Bronchial smooth muscle cell (primary cell): ENCODE measurements around the gene ELF2. TPM values are rescaled to one million over a fixed set of nuclear protein-coding genes. Genes with fewer than 3 reads are reported as not detected.

Experiments used
- total RNA-seq: library from RNA; depleted of rRNA; stranded (reverse); fragments of >200 nt; gene quantifications from 2 replicates; pipeline ENCODE4 v1.2.1, GENCODE V29; 2014

Gene ELF2
- total RNA-seq: 32.6 and 45.4 TPM in 2 replicates

DNA sequence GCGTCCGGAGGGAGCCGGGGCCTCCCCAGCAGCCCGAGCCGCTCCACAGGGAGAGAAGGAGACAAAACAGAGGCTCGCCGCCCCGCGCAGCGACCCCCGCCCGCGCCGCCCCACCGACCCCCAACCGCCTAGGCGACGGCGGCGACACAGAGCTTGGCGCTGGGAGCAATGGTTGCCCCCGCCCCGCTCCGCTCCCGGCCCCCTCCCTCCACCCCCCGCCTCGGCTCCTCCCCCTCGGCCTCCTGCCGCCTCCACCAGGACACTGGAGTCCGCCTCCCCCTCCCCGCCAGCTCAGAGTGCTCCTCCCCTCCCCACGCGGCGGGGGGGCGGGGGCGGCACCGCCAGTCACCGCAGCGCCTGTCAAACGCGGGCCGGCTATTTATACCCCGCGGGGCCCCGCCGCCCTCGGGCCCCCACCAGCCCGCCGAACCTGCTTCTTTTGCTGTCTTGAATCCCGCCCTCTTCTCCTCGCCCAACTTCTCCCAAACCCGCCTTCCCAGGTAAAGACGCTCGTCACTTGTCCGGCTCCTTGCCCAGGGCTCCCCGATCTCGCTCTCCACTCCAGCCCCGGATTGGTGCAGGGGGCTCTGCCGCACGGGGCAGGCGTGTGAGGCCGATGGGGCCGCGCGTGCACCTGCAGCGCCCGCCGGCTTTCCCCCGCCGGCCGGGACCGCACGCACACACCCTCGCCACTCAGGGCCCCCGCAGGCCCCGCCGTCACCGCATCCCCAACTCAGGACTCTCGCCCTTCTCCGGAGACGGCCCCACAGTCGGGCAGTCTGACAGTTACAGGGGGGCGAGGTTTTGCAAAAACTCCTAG, at the start of gene ELF2:
TSS of gene ELF2 (minus strand) at position 170 of the 820 bp plus-strand sequence. CDS start 39,517 bp downstream, outside the sequence.

DNA sequence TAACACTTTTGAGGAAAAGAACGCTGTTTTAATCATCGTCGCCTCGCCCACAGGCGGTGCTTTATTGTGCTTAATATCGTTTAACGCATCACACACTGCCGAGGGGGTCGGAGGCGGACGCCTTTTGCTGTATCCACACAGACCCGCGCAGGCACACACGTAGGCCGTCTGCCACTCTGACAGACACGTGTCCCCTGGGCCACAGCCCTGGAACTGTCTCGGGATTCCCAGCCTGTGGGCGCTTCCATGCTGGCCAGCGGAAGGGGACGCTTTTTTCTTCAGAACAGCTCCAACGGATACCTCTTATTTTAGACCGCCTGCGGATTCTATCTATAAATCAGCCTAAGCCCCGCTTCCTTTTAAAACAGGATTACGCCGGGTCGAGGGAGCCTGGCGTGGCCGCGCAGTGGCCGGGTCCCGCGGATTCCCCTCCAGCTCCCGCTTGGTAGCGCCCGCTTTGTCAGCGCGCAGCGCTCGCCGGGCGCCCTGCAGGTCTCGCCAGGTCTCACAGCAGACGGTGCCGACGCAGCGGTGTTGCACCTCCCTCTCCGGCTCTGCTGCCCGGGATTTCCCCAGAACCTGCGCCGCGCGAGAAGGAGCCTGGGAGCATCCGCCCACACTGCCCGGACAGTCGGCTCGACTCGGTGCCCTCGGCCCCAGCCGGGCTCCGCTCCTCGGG, 161.6 kb downstream of the ELF2 start, which contains the start of gene NOCT:
TSS of gene NOCT (plus strand) at position 513 of the 679 bp plus-strand sequence. CDS start 201 bp downstream, outside the sequence.

Other genes starting within 250 kb of the ELF2 start
- gene NOCT, start 161.4 kb downstream of the ELF2 start, total RNA-seq: 3.2 and 5.0 TPM in 2 replicates
- gene MGARP, start 103.0 kb upstream of the ELF2 start, total RNA-seq: 4.0 and 10.1 TPM in 2 replicates
- 12.5 and 18.0 TPM in 2 replicates for gene NAA15, start 124.3 kb upstream of the ELF2 start, total RNA-seq
- gene NDUFC1, start 125.3 kb upstream of the ELF2 start, total RNA-seq: 41.7 and 52.3 TPM in 2 replicates